GM18511 (cell line): ENCODE results near the gene CCL13.

Experiments used
- ATAC-seq: cut with Tn5 transposase; IDR thresholded peaks from one replicate; pipeline ENCODE4 v1.9.1; 2021; ENCODE audit warnings: mild to moderate bottlenecking, moderate library complexity; ENCODE audit not compliant: unreplicated experiment

The CCL13 gene

DNA sequence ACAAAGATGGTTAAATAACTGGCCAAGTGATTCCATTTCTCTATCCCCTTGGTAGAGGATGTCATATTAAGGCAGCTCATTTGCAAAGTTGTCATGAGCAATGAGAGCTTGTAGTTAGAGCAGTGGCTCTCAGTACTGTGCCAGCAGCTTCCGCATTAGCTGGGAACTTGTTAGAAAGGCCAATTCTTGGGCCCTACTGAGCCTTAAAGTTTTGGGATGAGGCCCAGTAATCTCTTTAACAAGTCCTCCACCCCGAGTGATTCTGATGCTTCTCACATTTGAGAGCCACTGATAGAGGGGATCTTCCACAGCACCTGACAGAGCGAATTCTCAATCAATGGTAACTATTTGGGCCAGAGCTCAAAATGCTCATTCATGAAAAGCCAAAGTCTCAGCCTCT lies 26.9 kb downstream of the CCL13 start:
- no peak for ATAC-seq

- no peak for ATAC-seq
Measured at GRCh38 chr17:34384271-34384670, 28.0 kb downstream of the CCL13 start.

GRCh38 chr17:34384822-34385605 lies 28.7 kb downstream of the CCL13 start:
- no peak for ATAC-seq

DNA sequence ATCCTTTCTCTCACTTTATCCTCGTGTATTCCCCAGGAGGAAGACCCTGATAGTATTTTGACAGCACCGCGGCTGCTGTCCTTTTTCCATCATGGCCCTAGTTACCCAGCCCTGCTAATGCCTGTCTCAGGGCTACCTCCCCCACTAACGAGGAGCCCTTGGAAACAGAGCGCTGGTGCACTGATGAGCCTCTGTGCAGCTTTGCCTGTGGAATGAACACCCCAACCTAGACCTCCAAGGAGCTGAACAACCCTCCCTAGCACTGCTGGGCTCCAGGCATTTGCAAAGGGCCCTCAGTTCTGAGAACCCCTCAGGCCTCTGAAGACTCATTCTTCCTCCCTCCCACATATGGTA lies 30.0 kb downstream of the CCL13 start:
- ATAC-seq: no peak

GRCh38 chr17:34386697-34387550 lies 30.6 kb downstream of the CCL13 start:
- no peak for ATAC-seq

GRCh38 chr17:34387566-34387965 lies 31.3 kb downstream of the CCL13 start:
- no peak for ATAC-seq

DNA sequence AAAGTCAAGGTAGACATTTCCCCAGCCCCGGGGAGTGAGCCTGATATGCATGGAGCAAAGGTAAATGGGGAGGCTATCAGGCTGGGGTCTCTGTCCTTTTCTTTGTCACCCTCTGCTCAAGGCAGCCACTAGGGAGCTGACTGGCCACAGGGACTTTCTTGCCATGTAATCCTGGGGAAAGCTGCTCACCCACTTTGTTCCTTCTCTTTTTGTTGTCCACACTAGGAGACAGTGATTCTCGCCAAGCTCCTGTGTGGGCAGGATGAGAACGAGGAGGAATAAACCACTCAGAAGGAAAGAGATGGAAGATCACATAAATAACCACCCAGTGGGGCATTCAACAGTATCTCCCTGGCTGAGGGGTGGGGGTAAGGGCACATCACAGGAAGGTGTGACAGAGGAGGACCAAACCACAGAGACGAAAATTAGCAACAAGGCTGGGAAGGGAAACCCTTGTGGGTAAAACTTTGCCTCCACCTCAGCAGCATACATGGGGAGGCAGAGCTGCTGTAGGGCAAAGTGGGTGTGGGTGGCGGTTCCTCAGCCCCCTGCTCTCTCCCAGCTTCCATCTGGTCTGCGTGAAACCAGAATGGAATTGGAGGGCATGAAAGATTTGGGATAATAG lies 33.0 kb downstream of the CCL13 start:
- no peak for ATAC-seq

DNA sequence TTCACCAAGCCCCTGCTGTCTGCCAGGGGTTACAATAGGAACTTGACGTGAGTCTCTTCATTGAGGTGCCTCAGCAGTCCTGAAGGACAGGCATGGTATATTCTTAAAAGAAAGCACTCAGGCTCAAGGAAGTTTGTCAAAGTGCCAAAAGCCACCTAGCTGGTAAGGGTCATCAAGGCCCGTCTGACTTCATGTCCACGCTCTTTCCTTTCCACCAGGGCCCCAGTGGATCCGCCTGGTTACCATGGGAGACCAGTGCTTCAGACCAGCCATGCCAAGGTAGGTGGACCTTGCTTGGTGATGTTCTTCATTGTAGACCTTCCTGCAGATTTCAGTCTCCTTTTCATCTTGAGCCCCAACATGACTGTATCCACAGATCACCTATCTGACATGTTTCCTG lies 34.4 kb downstream of the CCL13 start:
- no peak for ATAC-seq

DNA sequence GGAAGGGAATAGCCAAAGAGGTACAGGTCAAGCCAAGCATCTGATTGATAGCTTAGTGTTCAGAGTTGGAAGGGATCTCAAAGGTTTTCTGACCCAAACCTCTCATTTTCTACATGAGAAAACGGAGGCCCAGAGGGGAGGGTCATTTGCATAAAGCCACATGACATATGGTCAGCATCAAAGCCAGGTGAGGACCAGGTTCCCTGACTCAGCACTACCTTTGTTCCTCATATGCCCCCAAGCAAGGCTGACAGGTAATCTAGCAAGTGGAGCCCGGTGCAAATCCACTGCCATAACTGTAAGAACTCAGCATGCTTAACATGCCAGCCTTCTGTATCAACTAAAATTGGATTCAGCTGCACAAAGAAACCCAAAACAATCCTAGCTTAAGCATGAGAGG lies 35.0 kb downstream of the CCL13 start:
- no peak for ATAC-seq

- ATAC-seq: no peak
Measured at GRCh38 chr17:34393401-34393800, 37.1 kb downstream of the CCL13 start.

DNA sequence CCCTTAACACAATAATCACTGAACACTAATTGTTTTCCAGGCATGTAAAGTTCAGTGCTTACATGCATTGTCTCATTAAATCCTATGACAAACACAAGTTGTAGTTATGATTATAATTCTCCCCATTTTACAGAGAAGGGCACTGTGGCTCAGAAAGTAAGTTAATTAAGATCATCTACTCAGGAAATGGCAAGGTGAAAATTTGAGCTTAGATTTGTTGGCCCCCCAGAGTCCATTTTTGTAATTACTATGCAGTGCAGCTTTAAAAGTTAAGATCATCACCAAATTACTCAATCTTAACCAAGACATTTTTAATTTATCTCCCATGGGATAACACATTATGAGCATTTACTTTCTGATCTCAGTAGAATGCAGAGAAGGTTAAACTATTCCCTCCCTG lies 41.0 kb downstream of the CCL13 start:
- no peak for ATAC-seq

DNA sequence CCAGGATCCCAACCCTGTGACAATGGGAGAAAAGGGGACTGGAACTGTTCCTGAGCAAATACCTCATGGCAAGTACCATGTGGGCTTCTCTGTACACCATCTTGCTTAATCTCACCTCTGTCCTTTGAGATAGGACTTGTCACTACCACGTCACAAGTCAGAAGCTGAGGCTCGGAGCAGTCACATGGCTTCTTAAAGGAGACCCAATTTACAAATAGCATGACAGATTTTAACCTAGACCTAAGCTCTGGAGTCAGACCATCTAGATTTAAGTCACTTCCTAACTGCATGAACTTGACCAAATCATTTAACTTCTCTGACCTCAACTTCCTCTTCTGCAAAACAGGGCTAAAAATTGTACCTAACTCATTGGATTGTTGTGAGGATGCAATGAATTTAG lies 42.7 kb downstream of the CCL13 start:
- ATAC-seq: no peak

DNA sequence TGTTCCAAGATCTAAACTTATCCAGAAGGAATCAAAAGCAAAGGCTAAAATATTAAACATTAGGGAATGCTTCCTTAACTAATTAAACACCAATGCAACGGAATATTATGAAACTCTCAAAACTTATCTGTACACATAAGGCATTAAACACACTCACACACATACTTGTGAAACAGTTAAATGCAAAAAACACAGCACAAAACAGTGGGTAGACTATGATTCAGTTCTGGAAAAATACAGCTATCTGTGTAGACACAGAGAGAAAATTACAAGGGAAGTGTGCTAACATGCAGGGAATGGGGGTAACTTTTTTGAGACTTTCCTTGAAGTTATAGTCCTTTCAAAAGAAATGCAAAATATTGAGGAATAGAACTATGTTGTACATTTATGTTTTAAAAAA lies 43.4 kb downstream of the CCL13 start:
- ATAC-seq: no peak

- no peak for ATAC-seq
Measured at GRCh38 chr17:34400301-34400931, 44.1 kb downstream of the CCL13 start.

- ATAC-seq: no peak
Measured at GRCh38 chr17:34401165-34401564, 44.9 kb downstream of the CCL13 start.

- ATAC-seq: no peak
Measured at GRCh38 chr17:34403006-34403405, 46.7 kb downstream of the CCL13 start.

DNA sequence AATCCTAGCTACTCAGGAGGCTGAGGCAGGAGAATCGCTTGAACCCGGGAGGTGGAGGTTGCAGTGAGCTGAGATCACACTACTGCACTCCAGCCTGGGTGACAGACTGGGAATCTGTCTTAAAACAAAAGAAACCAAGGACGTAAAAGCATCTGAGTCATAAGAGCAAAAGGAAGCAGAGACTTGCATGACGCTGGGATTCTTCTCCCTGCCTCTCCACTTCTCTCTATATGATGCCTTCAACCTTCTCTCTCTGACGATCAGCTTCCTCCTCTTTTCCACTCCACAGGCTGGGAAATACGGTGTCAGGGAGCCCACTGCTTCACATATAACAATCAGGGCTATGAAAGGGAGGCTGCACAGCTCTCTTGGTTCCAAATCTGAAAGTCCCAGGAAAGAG lies 49.9 kb downstream of the CCL13 start:
- ATAC-seq: no peak
